A673 (cell line): ENCODE data around the gene CENPO. TPM values are rescaled to one million over a fixed set of nuclear protein-coding genes. Genes with fewer than 3 reads are reported as not detected.

Source experiments
- BruUV-seq: library from RNA; stranded (reverse); fragments of 400-500 nt; replicated peaks from 2 replicates; lab custom pipeline; 2021; lab: Mats Ljungman, UMichigan
- CTCF ChIA-PET: fragments of 300-600 bp; sonication (Branson Sonifier 250); formaldehyde crosslinking; loops from one replicate; lab custom pipeline; 2022; ENCODE audit warnings: antibody characterized with exemption; lab: Charles Lee
- POLR2A ChIA-PET: fragments of 300-600 bp; sonication (Branson Sonifier 250); formaldehyde crosslinking; loops from one replicate; lab custom pipeline; 2022; ENCODE audit warnings: antibody characterized with exemption; ENCODE audit not compliant: low non-redundant PET; lab: Charles Lee
- DNase-seq: peaks from one replicate; pipeline ENCODE4 v3.0.0-alpha.2; 2015; ENCODE audit warnings: low spot score
- H3K27ac ChIP-seq: fragments of 200-600 bp; sonication (generic); 2 replicates; pipeline ENCODE4 v1.5.1; 2016; ENCODE audit warnings: mixed run types, low read depth, mild to moderate bottlenecking, mixed read lengths, antibody characterized with exemption, low read length; ENCODE audit not compliant: poor library complexity, severe bottlenecking
- H3K27me3 ChIP-seq: fragments of 200-600 bp; sonication (generic); replicated peaks from 2 replicates; pipeline ENCODE4 v1.6.1; 2017; ENCODE audit warnings: mixed run types, low read depth, mild to moderate bottlenecking, mixed read lengths, antibody characterized with exemption, low read length; ENCODE audit not compliant: insufficient read depth, poor library complexity
- H3K36me3 ChIP-seq: fragments of 200-600 bp; sonication (generic); 2 replicates; pipeline ENCODE4 v1.6.1; 2016; ENCODE audit warnings: mixed run types, mild to moderate bottlenecking, mixed read lengths, antibody characterized with exemption, low read length; ENCODE audit not compliant: insufficient read depth, poor library complexity, severe bottlenecking
- H3K4me1 ChIP-seq: fragments of 200-600 bp; sonication (generic); 2 replicates; pipeline ENCODE4 v1.6.1; 2017; ENCODE audit warnings: mixed run types, mild to moderate bottlenecking, mixed read lengths, antibody characterized with exemption, low read length; ENCODE audit not compliant: insufficient read depth, poor library complexity, severe bottlenecking
- H3K4me3 ChIP-seq: fragments of 200-600 bp; sonication (generic); 2 replicates; pipeline ENCODE4 v1.5.1; 2016; ENCODE audit warnings: low read depth, mixed run types, mild to moderate bottlenecking, mixed read lengths, low read length; ENCODE audit not compliant: poor library complexity, severe bottlenecking
- H3K9me3 ChIP-seq: fragments of 200-600 bp; sonication (generic); 2 replicates; pipeline ENCODE4 v1.6.1; 2016; ENCODE audit warnings: mixed run types, low read depth, mild to moderate bottlenecking, mixed read lengths, antibody characterized with exemption, low read length; ENCODE audit not compliant: poor library complexity, severe bottlenecking
- EZH2 ChIP-seq: fragments of 200-600 bp; sonication (generic); IDR thresholded peaks from 2 replicates; pipeline ENCODE4 v1.6.1; 2017; ENCODE audit warnings: borderline replicate concordance, low read depth, mild to moderate bottlenecking, mixed read lengths, antibody characterized with exemption, low read length; ENCODE audit not compliant: poor library complexity, severe bottlenecking
- intact Hi-C: fragments of 100-400 bp; cut with micrococcal nuclease; formaldehyde crosslinking; loops from one replicate; pipeline ENCODE4 v1.10.0; 2022; ENCODE audit not compliant: unreplicated experiment
- total RNA-seq: library from RNA; stranded (reverse); gene quantifications from 2 replicates; pipeline ENCODE4 v1.2.3, GENCODE V29; 2021
- TF ChIP-seq, protein P1 (sequence below): fragments of 300-800, 200-600 bp; sonication (generic); conservative IDR thresholded peaks from 2 replicates; pipeline ENCODE4 v1.5.1; 2017; ENCODE audit warnings: low read depth, mild to moderate bottlenecking, antibody characterized with exemption, low read length, moderate library complexity, mixed read lengths

CENPO gene
- total RNA-seq, 1 experiment from 2014 or later = 69.4 TPM

DNA sequence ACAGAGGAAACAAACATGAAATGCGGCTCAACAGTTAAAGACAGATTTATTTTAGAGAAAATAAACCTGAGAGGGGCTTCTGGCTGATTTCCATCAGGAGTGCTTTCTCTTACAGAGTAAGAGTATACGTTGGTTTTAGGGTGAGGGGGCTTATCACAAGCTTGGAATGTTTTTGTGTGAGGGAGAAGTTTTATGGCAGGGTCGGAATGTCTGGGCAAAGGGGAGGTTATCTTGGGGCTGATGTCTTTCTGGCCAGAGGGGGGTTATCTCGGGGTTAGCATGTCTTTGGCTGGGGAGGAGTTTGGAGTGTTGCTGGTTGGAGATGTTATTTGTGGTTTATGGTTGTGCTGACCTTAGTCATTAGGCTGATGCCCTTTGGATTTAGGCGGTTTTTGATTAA, 22.2 kb upstream of the CENPO start:
- BruUV-seq = no TSS peak
- intact Hi-C loops = no loop called here
- CTCF ChIA-PET = no interaction called here
- no peaks in the 10 kb centered on the region for H3K27me3 ChIP-seq
- TF ChIP-seq, protein P1, sequence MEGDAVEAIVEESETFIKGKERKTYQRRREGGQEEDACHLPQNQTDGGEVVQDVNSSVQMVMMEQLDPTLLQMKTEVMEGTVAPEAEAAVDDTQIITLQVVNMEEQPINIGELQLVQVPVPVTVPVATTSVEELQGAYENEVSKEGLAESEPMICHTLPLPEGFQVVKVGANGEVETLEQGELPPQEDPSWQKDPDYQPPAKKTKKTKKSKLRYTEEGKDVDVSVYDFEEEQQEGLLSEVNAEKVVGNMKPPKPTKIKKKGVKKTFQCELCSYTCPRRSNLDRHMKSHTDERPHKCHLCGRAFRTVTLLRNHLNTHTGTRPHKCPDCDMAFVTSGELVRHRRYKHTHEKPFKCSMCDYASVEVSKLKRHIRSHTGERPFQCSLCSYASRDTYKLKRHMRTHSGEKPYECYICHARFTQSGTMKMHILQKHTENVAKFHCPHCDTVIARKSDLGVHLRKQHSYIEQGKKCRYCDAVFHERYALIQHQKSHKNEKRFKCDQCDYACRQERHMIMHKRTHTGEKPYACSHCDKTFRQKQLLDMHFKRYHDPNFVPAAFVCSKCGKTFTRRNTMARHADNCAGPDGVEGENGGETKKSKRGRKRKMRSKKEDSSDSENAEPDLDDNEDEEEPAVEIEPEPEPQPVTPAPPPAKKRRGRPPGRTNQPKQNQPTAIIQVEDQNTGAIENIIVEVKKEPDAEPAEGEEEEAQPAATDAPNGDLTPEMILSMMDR = no peak
- TF ChIP-seq EZH2 = no peak
- H3K36me3 ChIP-seq = peaks cover 10% of the 10 kb centered on the region
- no peak for DNase-seq
- no peak overlapping the region for H3K4me3 ChIP-seq
- no peaks in the 10 kb centered on the region for H3K9me3 ChIP-seq
- POLR2A ChIA-PET = no interaction called here
- no peaks in the 10 kb centered on the region for H3K4me1 ChIP-seq
- no peak overlapping the region for H3K27ac ChIP-seq

DNA sequence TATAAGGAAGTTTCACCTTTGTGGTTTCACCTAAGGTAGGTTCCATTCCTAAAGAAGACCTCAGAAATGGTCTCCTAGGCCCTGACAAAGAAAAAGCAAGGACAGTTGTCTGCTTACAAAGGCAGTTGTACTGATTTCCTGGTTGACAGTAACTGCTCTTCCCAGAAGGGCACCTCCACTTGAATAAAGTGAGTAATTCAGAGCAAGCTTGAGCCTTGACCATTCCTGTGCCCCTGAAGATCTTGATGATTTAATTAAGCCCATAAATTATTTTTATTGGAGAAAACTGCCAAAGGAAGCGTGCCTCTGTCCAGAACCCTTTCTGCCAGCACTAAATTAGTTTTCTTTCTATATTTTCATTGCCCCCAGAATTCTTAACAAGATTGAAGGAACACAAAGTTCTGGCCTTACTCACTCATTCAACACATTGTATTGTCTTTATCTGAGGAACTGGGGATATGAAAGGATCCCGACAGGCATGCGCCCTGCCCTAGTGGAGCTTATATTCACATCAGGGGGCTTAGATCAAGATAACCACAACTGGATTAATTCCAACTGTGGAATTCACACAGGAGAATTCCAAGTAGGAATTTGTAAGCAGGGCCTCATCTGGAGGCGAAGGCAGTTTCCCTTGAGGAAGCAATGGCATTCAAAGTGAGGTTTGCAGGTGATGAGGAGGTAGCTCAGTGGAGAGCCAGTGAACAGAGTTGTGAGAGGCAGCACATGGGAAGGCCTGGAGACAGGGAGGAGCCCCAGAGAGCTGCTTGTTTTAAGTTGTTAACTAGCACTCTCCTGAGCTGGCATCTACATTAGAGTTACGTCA, 21.2 kb upstream of the CENPO start:
- ChIA-PET POLR2A (no interaction called here), CTCF (no interaction called here)
- intact Hi-C loops = no loop called here
- BruUV-seq = no TSS peak
- H3K27me3 ChIP-seq = no peaks in the 10 kb centered on the region
- H3K27ac ChIP-seq = no peak overlapping the region
- no peak for DNase-seq
- H3K4me1 ChIP-seq = no peaks in the 10 kb centered on the region
- TF ChIP-seq, protein P1 = no peak
- TF ChIP-seq EZH2 = no peak
- no peak overlapping the region for H3K4me3 ChIP-seq
- no peaks in the 10 kb centered on the region for H3K9me3 ChIP-seq
- peaks cover 10% of the 10 kb centered on the region for H3K36me3 ChIP-seq

DNA sequence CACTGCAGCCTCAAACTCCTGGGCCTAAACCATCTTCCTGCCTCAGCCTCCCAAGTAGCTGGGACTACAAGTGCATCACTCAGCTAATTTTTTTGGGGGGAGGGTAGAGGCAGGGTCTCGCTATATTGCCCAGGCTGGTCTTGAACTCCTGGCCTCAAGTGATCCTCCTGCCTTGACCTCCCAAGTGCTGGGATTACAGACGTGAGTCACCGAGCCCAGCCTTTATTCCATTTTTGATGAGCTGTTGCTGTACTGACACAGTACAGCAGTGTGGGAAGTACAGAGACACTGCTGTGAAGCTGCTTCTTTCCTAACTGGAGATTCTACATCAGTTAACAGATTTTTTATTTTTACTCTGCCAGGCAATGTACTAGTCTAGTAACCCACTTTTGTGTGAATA, 18.9 kb upstream of the CENPO start:
- no peak overlapping the region for H3K27ac ChIP-seq
- BruUV-seq = no TSS peak
- H3K9me3 ChIP-seq = no peaks in the 10 kb centered on the region
- H3K36me3 ChIP-seq = peaks cover 7% of the 10 kb centered on the region
- CTCF ChIA-PET = no interaction called here
- no peak for DNase-seq
- POLR2A ChIA-PET = no interaction called here
- no peaks in the 10 kb centered on the region for H3K4me1 ChIP-seq
- TF ChIP-seq, protein P1 = no peak
- TF ChIP-seq EZH2 = no peak
- no peak overlapping the region for H3K4me3 ChIP-seq
- H3K27me3 ChIP-seq = no peaks in the 10 kb centered on the region
- intact Hi-C loops = no loop called here
